GM19193 (cell line): Measurements from ENCODE around the gene MRGPRE.

Experiments
- POLR2A ChIP-seq: IDR thresholded peaks from 4 replicates; pipeline ENCODE4 v1.6.1; 2011; ENCODE audit not compliant: insufficient read depth, insufficient read length; ENCODE audit errors: extremely low read depth

MRGPRE gene

DNA sequence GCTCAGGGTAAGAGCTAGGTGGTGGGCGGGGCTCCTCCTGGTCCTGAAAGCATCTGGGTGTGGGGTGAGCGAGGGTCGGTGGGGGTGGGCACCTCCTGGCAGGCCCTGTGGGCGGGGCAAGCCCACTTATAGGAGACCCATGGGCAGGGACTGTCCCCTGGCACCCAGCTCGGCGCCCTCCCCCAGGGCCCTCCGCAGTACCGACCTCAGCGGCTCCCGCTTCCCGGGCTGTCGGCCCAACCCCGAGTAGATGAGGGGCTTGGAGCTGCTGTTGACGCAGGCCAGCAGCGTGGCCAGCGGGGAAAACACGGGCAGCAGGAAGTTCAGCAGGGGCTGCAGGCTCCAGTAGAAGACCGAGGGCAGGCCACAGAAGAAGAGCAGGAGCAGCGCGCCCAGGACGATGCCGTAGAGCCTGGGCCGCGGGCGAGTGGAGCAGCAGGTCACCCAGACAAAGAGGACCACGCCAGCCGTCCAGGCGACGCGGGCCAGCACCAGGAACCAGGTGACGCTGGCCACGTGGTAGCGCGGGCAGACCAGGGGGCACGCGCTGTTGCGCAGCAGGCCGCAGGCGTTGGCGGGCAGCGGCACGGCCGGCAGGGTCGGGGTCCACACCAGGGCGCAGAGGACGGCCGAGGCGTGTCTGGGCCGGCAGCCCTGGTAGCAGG lies 14.3 kb downstream of the MRGPRE start:
- no peak for TF ChIP-seq POLR2A

DNA sequence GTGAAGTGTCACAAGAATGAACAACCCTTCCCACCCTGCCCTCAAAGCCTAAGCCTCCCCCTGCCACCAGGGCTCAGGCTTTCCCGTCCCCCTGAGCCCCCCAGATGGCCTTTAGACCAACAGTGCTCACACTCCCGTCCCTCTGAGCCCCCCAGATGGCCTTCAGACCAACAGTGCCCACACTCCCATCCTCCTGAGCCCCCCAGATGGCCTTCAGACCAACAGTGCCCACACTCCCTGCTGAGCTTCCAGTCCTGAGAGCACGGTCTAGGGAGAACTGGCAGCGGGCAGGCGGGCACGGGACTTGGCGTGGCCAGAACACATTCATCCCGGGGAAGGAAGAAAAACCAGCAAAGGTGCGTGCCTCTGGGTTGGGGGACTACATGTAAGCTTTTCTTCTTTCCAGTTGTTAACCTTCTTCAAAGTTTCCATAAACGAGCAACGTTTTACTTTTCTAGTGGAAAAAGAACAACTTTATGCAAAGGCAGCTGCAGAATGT lies 16.1 kb downstream of the MRGPRE start:
- TF ChIP-seq POLR2A, result no peak

DNA sequence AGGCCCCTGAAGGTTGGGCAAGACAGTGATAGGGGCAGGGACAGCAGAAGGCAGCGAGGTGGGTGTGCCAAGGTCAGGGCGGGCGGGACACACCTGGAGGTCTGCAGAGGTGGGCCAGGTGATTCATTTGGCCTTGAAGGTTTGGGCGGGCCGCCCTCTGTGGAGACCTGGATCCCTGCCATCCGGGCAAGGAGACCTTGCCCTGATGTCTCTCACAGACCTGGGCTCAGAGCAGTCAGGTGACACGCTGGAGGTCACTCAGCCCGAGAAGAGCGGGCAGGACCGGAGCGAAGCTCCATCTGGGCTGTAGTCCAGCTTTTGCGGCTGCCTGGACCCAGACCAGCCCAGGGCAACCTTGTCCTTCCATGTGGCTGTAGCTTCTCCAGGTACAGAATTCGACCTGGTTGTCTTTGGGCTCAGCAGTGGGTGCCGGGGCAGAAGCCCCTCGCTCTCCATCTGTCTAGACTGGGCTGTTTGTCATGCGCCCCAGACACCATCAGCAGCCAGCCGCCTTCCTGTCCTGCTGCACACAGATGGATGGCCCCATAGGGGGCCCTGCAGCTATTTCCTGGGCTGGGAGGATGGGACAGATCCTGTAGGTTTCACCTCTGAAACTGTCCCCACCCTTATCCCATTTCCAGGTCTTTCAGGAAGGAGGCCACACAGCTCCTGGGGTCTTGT lies 16.7 kb downstream of the MRGPRE start:
- no peak for TF ChIP-seq POLR2A

DNA sequence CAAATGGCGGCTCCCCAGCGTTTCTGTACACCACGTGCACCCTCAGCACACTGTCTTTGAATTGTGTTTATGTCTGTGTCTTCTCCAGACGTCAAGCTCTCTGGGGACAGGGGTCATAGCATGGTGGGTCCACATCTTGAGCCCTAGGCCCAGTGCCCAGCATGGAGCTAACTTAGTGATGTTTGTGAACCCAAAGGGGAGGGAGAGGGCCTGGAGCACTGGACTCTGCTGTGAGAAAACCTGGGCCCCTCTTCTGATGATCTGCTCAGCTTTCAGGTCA lies 17.9 kb downstream of the MRGPRE start:
- TF ChIP-seq POLR2A, result no peak

DNA sequence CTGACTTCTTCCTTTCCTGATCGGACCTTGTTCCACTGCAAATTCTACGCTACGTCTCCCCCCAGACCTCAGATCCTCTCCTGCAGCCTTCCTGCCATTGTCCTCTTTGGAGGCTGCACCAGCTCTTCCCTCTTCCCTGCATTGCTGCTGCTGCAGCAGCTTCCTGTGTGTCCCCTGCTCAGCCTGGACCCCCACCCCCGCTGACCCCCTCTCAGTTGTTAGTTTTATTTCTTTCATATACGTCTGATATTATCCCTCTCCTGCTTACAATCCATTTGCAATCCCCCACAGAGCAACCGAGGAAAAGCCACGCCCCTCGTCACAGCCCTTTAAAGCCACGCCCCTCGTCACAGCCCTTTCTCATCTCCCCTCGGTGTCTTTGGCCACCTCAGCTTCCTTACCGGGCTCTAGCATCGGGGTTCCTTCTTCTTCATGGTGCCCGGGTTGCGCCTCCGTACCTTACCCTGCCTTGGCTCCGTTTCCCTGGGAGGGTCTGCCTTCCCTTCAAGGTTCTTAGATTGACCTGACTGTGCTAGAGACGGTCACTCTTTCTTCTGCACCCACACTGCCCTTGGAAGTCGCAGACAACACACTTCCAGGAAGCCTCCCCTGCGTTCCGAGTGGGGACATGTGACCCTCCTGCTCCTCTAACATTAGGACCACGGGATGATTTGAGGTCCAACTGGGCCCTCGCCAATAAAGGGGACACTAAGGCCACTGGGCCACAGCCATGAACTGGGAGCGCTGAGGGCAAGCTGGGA lies 18.4 kb downstream of the MRGPRE start:
- TF ChIP-seq POLR2A, result no peak

DNA sequence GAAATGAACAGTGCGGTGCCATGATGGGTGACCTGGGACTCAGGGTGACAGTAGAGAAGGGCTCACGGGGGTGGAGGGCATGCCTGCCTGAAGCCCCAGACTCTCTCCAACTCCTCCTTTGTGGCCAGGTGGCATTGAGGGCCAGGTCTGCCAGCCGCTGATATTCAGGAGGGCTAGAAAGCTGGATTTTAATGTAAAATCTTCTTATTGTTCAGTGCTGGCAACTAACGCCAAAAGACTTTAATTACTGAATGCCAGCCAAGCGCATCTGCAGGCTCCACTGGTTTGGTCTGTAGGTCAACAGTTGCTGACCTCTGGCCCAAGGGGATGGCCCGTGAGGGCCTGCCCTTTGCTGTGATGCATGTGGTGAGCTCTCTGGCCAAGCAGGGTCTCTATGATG lies 23.9 kb downstream of the MRGPRE start:
- no peak for TF ChIP-seq POLR2A

DNA sequence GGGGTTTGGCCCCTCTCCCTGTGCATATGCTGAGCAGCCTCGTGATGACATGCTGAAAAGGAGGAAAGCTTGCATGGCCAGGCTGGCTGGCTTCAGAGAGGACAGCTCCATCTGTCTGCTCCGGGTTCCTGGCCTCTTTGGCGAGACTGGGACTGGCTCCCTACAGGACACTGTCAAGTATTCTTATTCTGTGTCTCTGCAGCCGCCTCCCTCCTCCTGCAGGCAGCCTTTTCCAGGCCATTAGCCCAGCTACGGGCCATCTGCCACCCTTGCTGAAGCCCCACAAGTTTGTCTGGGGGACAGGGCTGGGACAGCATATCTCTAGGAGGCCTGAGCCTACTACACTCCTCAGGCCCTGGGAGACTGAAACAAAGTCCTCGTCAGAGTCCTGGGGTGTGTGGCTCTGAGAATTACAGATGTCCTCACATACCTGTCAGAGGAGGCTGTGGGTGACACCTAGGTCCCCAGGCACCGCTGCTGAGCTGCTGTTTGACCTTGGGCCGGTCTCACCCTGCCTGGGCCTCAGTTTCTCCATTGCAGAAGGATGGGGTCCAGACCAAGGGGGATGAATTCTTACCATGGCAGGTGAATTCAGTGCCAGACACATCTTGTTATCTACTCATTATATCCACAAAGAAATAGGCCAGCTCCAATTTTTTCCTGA lies 24.6 kb downstream of the MRGPRE start:
- no peak for TF ChIP-seq POLR2A

DNA sequence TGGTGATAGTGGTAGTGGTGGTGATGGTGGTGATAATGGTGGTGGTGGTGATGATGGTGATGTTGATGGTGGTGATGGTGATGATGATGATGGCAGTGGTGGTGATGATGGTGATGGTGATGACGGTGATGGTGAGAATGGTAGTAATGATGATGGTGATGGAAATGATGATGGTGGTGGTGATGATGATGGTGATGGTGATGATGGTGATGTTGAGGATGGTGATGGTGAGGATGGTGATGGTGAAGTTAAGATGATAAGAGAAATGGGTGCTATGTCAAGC lies 25.4 kb downstream of the MRGPRE start:
- TF ChIP-seq POLR2A, result no peak

DNA sequence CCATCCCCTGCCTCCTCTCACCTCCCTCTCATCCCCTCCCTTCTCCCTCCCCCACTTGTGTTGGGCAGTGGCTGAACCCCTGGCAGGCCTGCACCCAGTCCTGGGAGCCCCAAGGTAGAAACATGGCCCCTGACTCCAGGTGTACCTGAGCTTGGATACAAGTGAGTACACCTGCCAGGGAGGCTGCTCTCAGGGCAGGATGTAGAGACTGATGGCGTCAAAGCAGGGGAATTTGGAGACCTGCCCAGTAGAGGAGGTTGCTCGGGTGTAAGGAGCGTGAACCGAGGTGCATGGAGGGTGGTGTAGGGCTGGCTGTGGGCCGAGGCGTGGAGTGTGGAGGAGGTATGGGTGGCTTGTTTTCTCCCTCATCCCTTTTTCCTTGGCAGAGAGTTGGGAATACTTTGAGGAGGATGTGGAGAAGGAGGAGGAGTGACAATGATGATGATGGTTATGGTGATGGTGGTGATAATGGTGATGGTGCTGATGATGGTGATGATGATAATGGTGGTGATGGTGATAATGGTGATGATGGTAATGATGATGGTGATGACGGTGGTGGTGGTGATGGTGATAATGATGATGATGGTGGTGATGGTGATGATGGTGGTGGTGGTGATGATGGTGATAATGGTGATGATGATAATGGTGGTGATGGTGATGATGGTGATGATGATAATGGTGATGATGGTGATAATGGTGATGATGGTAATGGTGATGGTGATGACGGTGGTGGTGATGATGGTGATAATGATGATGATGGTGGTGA lies 25.9 kb downstream of the MRGPRE start:
- TF ChIP-seq POLR2A, result no peak

DNA sequence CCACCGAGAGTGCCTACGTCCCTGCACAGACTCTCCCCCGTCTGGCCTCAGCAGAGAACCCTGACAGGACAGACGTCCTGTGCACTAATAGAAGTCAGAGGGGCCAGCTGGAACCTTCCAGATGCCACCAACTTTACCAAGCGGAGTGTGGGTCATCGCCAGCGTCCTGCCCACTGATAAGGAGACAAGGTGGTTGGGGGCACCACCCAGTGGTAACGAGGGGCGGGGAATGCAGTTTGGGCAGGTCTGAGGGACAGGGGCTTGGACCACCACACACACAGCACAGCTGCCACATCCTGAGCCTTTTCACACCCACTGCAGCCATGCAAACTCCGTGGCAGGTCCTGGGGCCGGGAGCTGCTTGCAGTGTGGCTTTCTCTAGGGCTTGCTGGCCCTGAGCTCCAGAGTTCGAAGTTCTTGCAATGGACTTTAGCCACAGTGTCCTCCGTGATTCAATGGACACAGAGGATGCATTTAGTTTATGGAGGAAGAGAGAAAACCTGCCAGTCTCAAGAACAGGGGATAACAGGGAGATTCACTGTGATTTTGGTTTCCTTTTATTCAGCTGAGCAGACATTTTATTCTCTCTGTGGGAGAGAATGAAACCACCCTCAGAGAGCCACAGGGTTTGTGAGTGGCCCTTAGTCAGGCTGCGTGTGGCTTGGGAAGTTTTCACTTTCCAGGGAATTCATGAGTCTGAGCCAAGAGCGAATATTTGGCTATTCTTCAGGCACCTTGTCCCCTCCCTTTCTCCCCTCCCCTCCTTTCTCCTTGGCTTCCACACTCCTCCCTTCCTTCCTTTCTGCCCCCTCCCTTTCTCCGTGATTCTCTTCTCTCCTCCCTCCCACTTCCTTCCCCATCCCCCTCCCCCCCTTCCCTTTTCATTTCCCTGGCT lies 26.7 kb downstream of the MRGPRE start:
- no peak for TF ChIP-seq POLR2A

DNA sequence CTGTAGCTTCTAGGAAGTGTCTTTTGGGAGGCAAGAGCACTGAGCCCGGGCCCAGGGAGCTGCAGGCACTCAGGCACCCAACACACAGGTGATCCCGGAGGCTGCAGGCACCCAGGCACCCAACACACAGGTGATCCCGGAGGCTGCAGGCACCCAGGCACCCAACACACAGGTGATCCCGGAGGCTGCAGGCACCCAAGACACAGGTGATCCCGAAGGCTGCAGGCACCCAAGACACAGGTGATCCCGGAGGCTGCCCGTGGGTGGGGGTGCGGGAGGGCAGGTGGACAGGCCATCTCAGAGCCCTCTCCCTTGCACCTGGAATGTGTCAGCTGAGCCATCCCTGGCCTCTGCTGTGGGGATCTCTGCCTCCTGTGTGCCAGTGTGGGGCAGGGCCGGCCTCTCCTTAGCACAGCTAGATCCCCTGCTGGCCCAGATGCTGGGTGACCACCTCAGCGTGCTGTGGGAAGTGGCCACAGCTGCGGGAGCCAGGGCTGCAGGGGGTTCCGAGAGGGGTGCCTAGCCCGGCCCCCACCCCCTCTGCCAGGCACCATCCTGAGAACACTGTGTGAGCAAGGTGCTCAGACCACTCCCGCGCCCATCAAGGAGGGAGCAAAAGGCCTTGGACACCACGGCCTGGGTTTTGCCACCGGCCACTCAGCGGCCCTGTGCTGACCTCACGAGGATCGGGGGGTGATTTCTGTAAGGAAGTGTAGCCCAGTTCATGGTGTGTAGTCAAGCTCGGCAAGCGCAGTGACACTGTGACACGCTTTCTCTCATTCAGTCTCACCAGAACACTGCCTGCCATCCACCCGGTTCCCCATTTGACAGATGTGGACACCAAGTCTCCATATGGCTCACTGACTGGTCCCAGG lies 27.8 kb downstream of the MRGPRE start:
- no peak for TF ChIP-seq POLR2A

DNA sequence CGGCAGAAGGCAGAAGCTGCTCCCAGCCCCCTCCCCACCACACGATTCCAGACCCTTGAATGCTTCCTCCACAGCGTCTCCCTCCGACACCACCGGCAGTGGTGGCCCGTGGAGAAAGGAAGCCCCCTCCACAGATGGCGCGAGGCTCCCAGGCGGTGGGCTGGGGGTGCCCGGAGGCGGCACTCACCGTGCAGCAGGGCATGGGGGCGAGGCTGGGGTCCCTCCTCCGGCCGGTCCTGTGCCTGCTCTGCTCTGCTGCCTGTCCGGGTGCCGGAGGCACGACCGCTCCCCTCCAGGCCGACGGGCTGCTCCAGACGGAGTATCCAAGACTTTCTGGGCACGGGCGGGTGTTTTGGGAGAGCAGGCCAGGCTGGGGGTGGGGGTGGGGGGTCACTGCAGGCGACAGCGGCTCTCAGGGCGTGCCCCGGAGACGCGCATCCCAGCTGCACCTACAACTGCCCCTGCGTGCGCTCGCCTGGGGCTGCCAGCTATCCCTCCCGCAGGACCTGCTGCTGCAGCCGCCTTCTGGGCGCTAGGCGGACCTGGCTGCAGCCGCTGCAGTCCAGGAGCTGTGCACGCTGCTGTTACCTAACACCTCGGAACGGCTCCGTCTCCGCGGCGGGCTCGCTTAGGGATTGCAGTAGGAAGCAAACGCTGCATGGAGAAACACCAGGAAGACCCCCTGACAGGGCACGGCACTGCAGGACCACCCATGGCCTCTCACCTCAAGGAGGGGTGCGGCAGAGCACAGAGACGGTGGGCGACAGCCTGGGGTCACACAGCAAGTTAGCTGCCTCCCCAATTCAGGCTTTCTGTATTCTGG lies 28.8 kb downstream of the MRGPRE start:
- no peak for TF ChIP-seq POLR2A
